Stimulated activated naive CD8-positive, alpha-beta T cell treated with anti-CD3 and anti-CD28 coated beads, Interleukin-15, Interleukin-2, amounts not matched to agents 100 ng/mL and 50 ng/mL, for 24 hours (primary cell): Measurements from ENCODE around the gene CYP4F11.
"Not testable (repeated sequence)": the region's sequence is repeated elsewhere in the genome, so short reads cannot be mapped to it uniquely, and the experiment has no call there.

Experiments
- H3K27ac Mint-ChIP-seq: one replicate; pipeline ENCODE4 v1.8.0; 2021; ENCODE audit warnings: mild to moderate bottlenecking, mixed read lengths
- H3K27me3 Mint-ChIP-seq: one replicate; pipeline ENCODE4 v1.8.0; 2021; ENCODE audit warnings: mixed read lengths
- H3K36me3 Mint-ChIP-seq: one replicate; pipeline ENCODE4 v1.8.0; 2021; ENCODE audit warnings: low read depth, mixed read lengths
- H3K4me1 Mint-ChIP-seq: one replicate; pipeline ENCODE4 v1.8.0; 2021; ENCODE audit warnings: low read depth, mixed read lengths
- H3K4me3 Mint-ChIP-seq: one replicate; pipeline ENCODE4 v1.8.0; 2021; ENCODE audit warnings: mild to moderate bottlenecking, mixed read lengths
- H3K9me3 Mint-ChIP-seq: one replicate; pipeline ENCODE4 v1.8.0; 2021; ENCODE audit warnings: mixed read lengths

Gene CYP4F11

GRCh38 chr19:15874821-15875474 is 59.4 kb downstream of the CYP4F11 start:
- H3K36me3 Mint-ChIP-seq = no peaks in the 10 kb centered on the region
- no peaks in the 10 kb centered on the region for H3K4me1 Mint-ChIP-seq
- no peak overlapping the region for H3K4me3 Mint-ChIP-seq
- no peak overlapping the region for H3K27ac Mint-ChIP-seq
- peaks cover 33% of the 10 kb centered on the region for H3K27me3 Mint-ChIP-seq
- no peaks in the 10 kb centered on the region for H3K9me3 Mint-ChIP-seq

DNA sequence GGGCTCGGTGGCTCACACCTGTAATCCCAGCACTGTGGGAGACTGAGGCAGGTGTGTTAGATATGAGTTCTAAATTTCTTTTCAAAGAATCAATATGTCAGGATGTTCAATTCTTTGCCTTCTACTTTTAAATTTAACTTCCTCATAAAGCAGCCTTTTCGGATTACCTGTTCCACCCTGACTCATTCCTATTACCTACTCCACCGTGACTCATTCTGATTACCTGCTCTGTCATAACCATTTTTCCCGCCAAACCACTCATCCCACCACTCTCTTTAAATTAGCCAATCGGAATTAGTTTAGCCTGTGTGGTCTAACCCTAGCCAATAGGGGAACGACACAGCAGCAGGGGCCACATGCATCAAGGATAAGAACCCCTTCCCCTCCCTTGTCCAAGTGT is 60.6 kb downstream of the CYP4F11 start:
- H3K9me3 Mint-ChIP-seq, H3K4me3 Mint-ChIP-seq, H3K4me1 Mint-ChIP-seq, H3K27ac Mint-ChIP-seq, H3K36me3 Mint-ChIP-seq: not testable (repeated sequence)
- peaks cover 30% of the 10 kb centered on the region for H3K27me3 Mint-ChIP-seq

DNA sequence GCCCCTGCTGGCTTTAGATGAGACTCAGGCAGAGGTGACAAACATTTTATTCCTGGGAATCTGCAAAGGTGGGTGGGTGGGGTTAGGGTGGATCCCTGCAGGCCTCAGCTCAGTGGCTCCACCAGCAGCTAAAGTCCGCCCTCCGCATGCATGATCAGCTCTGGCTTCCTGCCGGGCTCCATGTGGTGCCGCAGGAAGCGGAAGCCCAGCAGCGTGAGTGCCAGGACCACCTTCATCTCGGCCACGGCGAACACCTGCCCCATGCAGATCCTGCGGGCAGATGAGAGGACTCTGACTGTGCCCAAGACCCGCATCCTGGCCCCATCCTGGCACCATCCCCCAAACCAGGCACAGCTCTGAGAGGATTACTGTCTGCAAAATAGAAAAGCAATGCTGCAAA is 62.8 kb downstream of the CYP4F11 start:
- Mint-ChIP-seq H3K4me1 (no peaks in the 10 kb centered on the region), H3K27me3 (peaks cover 21% of the 10 kb centered on the region), H3K9me3 (no peaks in the 10 kb centered on the region), H3K36me3 (no peaks in the 10 kb centered on the region), H3K4me3 (no peak overlapping the region), H3K27ac (no peak overlapping the region)

- Mint-ChIP-seq H3K4me1 (no peaks in the 10 kb centered on the region), H3K4me3 (no peak overlapping the region), H3K27ac (no peak overlapping the region), H3K27me3 (peaks cover 13% of the 10 kb centered on the region), H3K36me3 (no peaks in the 10 kb centered on the region), H3K9me3 (no peaks in the 10 kb centered on the region)
Measured at GRCh38 chr19:15869873-15870272, 64.5 kb downstream of the CYP4F11 start.

GRCh38 chr19:15869109-15869555 is 65.2 kb downstream of the CYP4F11 start:
- no peak overlapping the region for H3K4me3 Mint-ChIP-seq
- H3K27ac Mint-ChIP-seq = no peak overlapping the region

DNA sequence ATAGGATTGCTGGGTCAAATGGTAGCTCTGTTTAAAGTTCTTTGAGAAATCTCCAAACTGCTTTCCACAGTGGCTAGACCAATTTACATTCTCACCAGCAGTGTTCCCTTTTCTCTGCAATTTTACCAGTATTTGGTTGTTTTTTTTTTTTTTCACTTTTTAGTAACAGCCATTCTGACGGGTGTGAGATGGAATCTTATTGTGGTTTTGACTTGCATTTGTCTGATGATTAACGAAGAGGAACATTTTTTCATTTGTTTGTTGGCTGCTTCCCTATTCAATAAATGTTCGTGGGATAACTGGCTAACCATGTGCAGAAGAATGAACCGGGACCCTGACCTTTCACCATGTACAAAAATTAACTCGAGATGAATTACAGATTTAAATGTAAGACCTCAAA is 67.7 kb downstream of the CYP4F11 start:
- no peak overlapping the region for H3K4me3 Mint-ChIP-seq
- H3K36me3 Mint-ChIP-seq = no peaks in the 10 kb centered on the region
- no peaks in the 10 kb centered on the region for H3K4me1 Mint-ChIP-seq
- no peaks in the 10 kb centered on the region for H3K27me3 Mint-ChIP-seq
- H3K9me3 Mint-ChIP-seq = no peaks in the 10 kb centered on the region
- H3K27ac Mint-ChIP-seq = no peak overlapping the region

More at GRCh38 chr19:15869109-15869555, 65.2 kb downstream of the CYP4F11 start:
- Mint-ChIP-seq H3K36me3 (no peaks in the 10 kb centered on the region), H3K27me3 (peaks cover 10% of the 10 kb centered on the region), H3K9me3 (no peaks in the 10 kb centered on the region), H3K4me1 (no peaks in the 10 kb centered on the region)

GRCh38 chr19:15864824-15865223 is 69.5 kb downstream of the CYP4F11 start:
- H3K4me1 Mint-ChIP-seq = no peaks in the 10 kb centered on the region
- no peaks in the 10 kb centered on the region for H3K36me3 Mint-ChIP-seq
- no peak overlapping the region for H3K27ac Mint-ChIP-seq
- H3K4me3 Mint-ChIP-seq = no peak overlapping the region
- no peaks in the 10 kb centered on the region for H3K27me3 Mint-ChIP-seq
- H3K9me3 Mint-ChIP-seq = no peaks in the 10 kb centered on the region

DNA sequence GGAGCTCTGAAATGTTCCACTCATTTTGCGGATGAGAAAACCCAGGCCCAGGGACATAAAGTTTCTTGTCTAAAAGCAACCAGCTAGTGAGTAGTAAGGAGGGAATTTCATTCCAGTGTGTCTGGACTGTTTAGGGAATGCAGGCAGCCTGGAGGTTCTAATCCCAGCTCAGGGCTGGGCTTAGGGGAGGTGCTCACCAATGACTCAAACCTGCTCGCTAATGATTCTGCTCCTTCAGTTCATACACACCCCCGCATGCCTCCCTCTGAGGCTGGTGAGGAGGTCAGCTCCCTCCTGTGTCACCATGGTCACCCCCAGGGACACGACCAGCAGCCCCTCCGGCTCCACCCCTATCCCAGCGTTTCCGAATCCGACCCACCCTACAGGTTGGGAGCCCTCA is 71.1 kb downstream of the CYP4F11 start:
- Mint-ChIP-seq H3K4me1 (no peaks in the 10 kb centered on the region), H3K9me3 (no peaks in the 10 kb centered on the region), H3K27me3 (no peaks in the 10 kb centered on the region), H3K4me3 (no peak overlapping the region), H3K27ac (no peak overlapping the region), H3K36me3 (no peaks in the 10 kb centered on the region)

- no peak overlapping the region for H3K27ac Mint-ChIP-seq
- H3K9me3 Mint-ChIP-seq = no peaks in the 10 kb centered on the region
- no peaks in the 10 kb centered on the region for H3K27me3 Mint-ChIP-seq
Measured at GRCh38 chr19:15862444-15862843, 71.9 kb downstream of the CYP4F11 start.

More at GRCh38 chr19:15862444-15862843, 71.9 kb downstream of the CYP4F11 start:
- Mint-ChIP-seq H3K36me3 (no peaks in the 10 kb centered on the region), H3K4me3 (no peak overlapping the region), H3K4me1 (no peaks in the 10 kb centered on the region)
